Measurements from ENCODE around the gene UACA. TPM values are rescaled to one million over a fixed set of nuclear protein-coding genes. Genes with fewer than 3 reads are reported as not detected.

UACA gene
- total RNA-seq, 1 experiment from 2014 or later, result 38.0 TPM

DNA sequence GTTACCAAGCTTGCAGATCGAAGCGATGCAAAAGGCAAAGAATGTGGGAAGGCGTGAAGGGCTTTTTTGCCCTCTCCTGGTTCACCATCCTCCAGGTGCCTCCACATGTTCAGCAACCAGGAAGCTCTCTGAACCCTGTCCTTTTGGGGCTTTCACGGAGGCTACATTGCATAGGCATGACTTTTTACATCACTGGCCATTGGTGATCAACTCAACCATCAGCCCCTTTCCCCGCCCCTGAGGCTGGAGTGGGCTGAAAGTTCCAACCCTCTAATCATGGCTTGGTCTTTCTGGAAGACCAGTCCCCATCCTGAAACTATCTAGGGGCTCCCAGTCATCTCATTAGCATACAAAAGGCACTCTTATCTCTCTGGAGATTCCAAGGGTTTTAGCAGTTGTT lies 52.6 kb downstream of the UACA start:
- Histone ChIP-seq H4K5ac (ENCODE audit: insufficient read length, low read depth, low read length) (no peak overlapping the region), H2AK5ac (ENCODE audit: insufficient read length, low read length) (no peak overlapping the region), H2AFZ (ENCODE audit: low read length) (no peak overlapping the region), H4K91ac (ENCODE audit: insufficient read length, low read depth, low read length) (no peak overlapping the region), H3K27me3 (ENCODE audit: insufficient read depth, low read length) (no peaks in the 10 kb centered on the region), H3K23ac (ENCODE audit: insufficient read length, low read depth, low read length) (no peak overlapping the region), H3K9ac (ENCODE audit: extremely low read depth, insufficient read length, low read length) (no peak overlapping the region), H3K56ac (ENCODE audit: insufficient read length, low read depth, low read length) (no peak overlapping the region), H2BK5ac (ENCODE audit: insufficient read length, low read length) (no peak overlapping the region), H3K14ac (ENCODE audit: insufficient read depth, low read length) (no peak overlapping the region), H2BK20ac (ENCODE audit: low read depth, low read length, poor library complexity, severe bottlenecking) (no peak overlapping the region), H3K4ac (ENCODE audit: low read depth, low read length) (no peak overlapping the region), H3K4me1 (ENCODE audit: insufficient read depth, low read length) (peaks cover 4% of the 10 kb centered on the region; the same call in 1 of the 2 replicates), H3T11ph (ENCODE audit: low read length) (no peak overlapping the region), H2BK12ac (ENCODE audit: insufficient read length, low read depth, low read length) (no peak overlapping the region), H3K18ac (ENCODE audit: insufficient read length, low read depth, low read length) (no peak overlapping the region), H3K23me2 (ENCODE audit: insufficient read length, low read depth, low read length, poor library complexity, severe bottlenecking) (no peaks in the 10 kb centered on the region), H3K9me3 (ENCODE audit: control insufficient read depth, low read depth, low read length) (no peaks in the 10 kb centered on the region), H3K79me1 (ENCODE audit: insufficient read depth, low read depth, low read length, poor library complexity, severe bottlenecking) (no peaks in the 10 kb centered on the region), H2BK120ac (ENCODE audit: low read depth, low read length, poor library complexity, severe bottlenecking) (no peak overlapping the region), H4K20me1 (ENCODE audit: control insufficient read depth, insufficient read depth, insufficient read length) (no peaks in the 10 kb centered on the region), H3K79me2 (ENCODE audit: insufficient read depth, low read length) (no peaks in the 10 kb centered on the region), H3K4me2 (ENCODE audit: insufficient read depth, insufficient read length, low read length) (no peak overlapping the region), H2BK15ac (ENCODE audit: low read depth, low read length) (no peak overlapping the region), H3K27ac (ENCODE audit: insufficient read length, low read depth, low read length) (no peak overlapping the region), H4K8ac (replicated peaks; ENCODE audit: insufficient read length, low read depth, low read length) (no peak overlapping the region)
- WGBS (ENCODE audit: extremely low coverage, insufficient read length, low lambda C conversion rate), result no CpG with 5 or more reads among the region's 5 CpGs
- Mint-ChIP-seq H3K9me3 (no peaks in the 10 kb centered on the region), H3K36me3 (ENCODE audit: insufficient read depth in 1 of 3, low read depth in 3 of 3) (0 out of 7 replicates have a peak, but pooled peaks cover 0 to 1% (median 0%) of the 10 kb centered on the region in 3 experiments), H3K4me3 (no peak overlapping the region), H3K27ac (peak overlapping the region in 1 of 3 experiments; percentile 84; a peak in 2 of 7 replicates), H3K27me3 (ENCODE audit: low read depth) (no peaks in the 10 kb centered on the region), H3K4me1 (peaks cover 24 to 31% of the 10 kb centered on the region in 2 experiments)
- TF ChIP-seq, protein P1, sequence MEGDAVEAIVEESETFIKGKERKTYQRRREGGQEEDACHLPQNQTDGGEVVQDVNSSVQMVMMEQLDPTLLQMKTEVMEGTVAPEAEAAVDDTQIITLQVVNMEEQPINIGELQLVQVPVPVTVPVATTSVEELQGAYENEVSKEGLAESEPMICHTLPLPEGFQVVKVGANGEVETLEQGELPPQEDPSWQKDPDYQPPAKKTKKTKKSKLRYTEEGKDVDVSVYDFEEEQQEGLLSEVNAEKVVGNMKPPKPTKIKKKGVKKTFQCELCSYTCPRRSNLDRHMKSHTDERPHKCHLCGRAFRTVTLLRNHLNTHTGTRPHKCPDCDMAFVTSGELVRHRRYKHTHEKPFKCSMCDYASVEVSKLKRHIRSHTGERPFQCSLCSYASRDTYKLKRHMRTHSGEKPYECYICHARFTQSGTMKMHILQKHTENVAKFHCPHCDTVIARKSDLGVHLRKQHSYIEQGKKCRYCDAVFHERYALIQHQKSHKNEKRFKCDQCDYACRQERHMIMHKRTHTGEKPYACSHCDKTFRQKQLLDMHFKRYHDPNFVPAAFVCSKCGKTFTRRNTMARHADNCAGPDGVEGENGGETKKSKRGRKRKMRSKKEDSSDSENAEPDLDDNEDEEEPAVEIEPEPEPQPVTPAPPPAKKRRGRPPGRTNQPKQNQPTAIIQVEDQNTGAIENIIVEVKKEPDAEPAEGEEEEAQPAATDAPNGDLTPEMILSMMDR (conservative IDR thresholded peaks at IDR 0.05), result no peak
- DNase-seq, result no peak

Measured in H9 (cell line).